Subcutaneous abdominal adipose tissue (tissue), 5 donors: ENCODE results near the gene GNG14.
"Not testable (repeated sequence)": the region's sequence is repeated elsewhere in the genome, so short reads cannot be mapped to it uniquely, and the experiment has no call there.

Experiments used
- H3K27ac ChIP-seq: one replicate; pipeline ENCODE4 v1.7.0; 2013; ENCODE audit warnings: low read depth, mild to moderate bottlenecking, inconsistent platforms, low read length, moderate library complexity
- H3K27me3 ChIP-seq, 5 donors: one replicate each; pipeline ENCODE4 v1.7.0; 2013; ENCODE audit warnings: low read length in 5 of 5, inconsistent platforms in 1 of 5; ENCODE audit not compliant: control insufficient read depth in 5 of 5, insufficient read depth in 4 of 5
- H3K36me3 ChIP-seq, 5 donors: one replicate each; pipeline ENCODE4 v1.7.0; 2013; ENCODE audit warnings: low read length in 5 of 5; ENCODE audit not compliant: control insufficient read depth in 5 of 5, insufficient read depth in 5 of 5
- H3K4me1 ChIP-seq, 5 donors: one replicate each; pipeline ENCODE4 v1.7.0; 2013; ENCODE audit warnings: low read length in 5 of 5, mild to moderate bottlenecking in 3 of 5, moderate library complexity in 1 of 5; ENCODE audit not compliant: control insufficient read depth in 5 of 5, insufficient read depth in 5 of 5
- H3K4me3 ChIP-seq, 5 donors: one replicate each; pipeline ENCODE4 v1.7.0; 2013; ENCODE audit warnings: low read length in 5 of 5, low read depth in 1 of 5
- H3K9ac ChIP-seq, 5 donors: one replicate each; pipeline ENCODE4 v1.7.0; 2013; ENCODE audit warnings: low read length in 5 of 5, mild to moderate bottlenecking in 4 of 5, moderate library complexity in 3 of 5
- H3K9me3 ChIP-seq, 5 donors: one replicate each; pipeline ENCODE4 v1.7.0; 2013; ENCODE audit warnings: low read length in 5 of 5; ENCODE audit not compliant: control insufficient read depth in 5 of 5
- donor health status: healthy.
- donor health status: healthy.
- donor health status: healthy.
- donor health status: healthy.
- donor health status: healthy.

The GNG14 gene

GRCh38 chr19:12687496-12688196 is at the start of gene GNG14:
Gene GNG14, plus strand, starts transcription at chr19:12687998. Its CDS starts 51 bp downstream, at chr19:12688049.
- no peak within 1 kb of the TSS for H3K27ac ChIP-seq
- no peak within 1 kb of the TSS for H3K4me3 ChIP-seq
- peaks cover 0 to 5% (median 2%) of the 10 kb centered on the region in 5 donors for H3K36me3 ChIP-seq
- no peak within 1 kb of the TSS for H3K9ac ChIP-seq
- H3K4me1 ChIP-seq = no peaks in the 10 kb centered on the region
- H3K27me3 ChIP-seq = no peaks in the 10 kb centered on the region
- H3K9me3 ChIP-seq = no peaks in the 10 kb centered on the region

GRCh38 chr19:12638611-12639182 is 49.1 kb upstream of the GNG14 start:
- H3K9ac ChIP-seq = no peak overlapping the region
- no peak overlapping the region for H3K27ac ChIP-seq
- H3K36me3 ChIP-seq = no peaks in the 10 kb centered on the region
- H3K4me1 ChIP-seq = peaks cover 2 to 10% (median 8%) of the 10 kb centered on the region in 5 donors
- no peaks in the 10 kb centered on the region for H3K27me3 ChIP-seq
- H3K4me3 ChIP-seq = no peak overlapping the region
- H3K9me3 ChIP-seq = no peaks in the 10 kb centered on the region

- Histone ChIP-seq H3K9me3 (no peaks in the 10 kb centered on the region), H3K4me3 (peak overlapping the region; percentile 19 to 62 (median 48)), H3K4me1 (peaks cover 2 to 10% (median 8%) of the 10 kb centered on the region in 5 donors), H3K9ac (peak overlapping the region in 3 of 5 donors; percentile 39 to 71 (median 64)), H3K27ac (no peak overlapping the region), H3K27me3 (no peaks in the 10 kb centered on the region), H3K36me3 (peaks cover 0 to 3% (median 0%) of the 10 kb centered on the region in 5 donors)
Measured at GRCh38 chr19:12639901-12640613, 47.7 kb upstream of the GNG14 start.

GRCh38 chr19:12641456-12641855 is 46.3 kb upstream of the GNG14 start:
- Histone ChIP-seq H3K4me3 (no peak overlapping the region), H3K36me3 (peaks cover 0 to 3% (median 0%) of the 10 kb centered on the region in 5 donors), H3K27me3 (no peaks in the 10 kb centered on the region), H3K4me1 (peaks cover 2 to 10% (median 8%) of the 10 kb centered on the region in 5 donors), H3K9ac (no peak overlapping the region), H3K27ac (no peak overlapping the region), H3K9me3 (no peaks in the 10 kb centered on the region)

GRCh38 chr19:12642506-12642905 is 45.3 kb upstream of the GNG14 start:
- no peak overlapping the region for H3K27ac ChIP-seq

GRCh38 chr19:12643716-12644115 is 44.1 kb upstream of the GNG14 start:
- not testable (repeated sequence) for H3K9me3 ChIP-seq, H3K27me3 ChIP-seq, H3K36me3 ChIP-seq, H3K4me3 ChIP-seq, H3K27ac ChIP-seq, H3K9ac ChIP-seq
- H3K4me1 ChIP-seq = peaks cover 5 to 21% (median 19%) of the 10 kb centered on the region in 5 donors

More at GRCh38 chr19:12642506-12642905, 45.3 kb upstream of the GNG14 start:
- Histone ChIP-seq H3K9ac (no peak overlapping the region), H3K27me3 (no peaks in the 10 kb centered on the region), H3K9me3 (no peaks in the 10 kb centered on the region), H3K4me3 (no peak overlapping the region), H3K4me1 (peaks cover 2 to 10% (median 8%) of the 10 kb centered on the region in 5 donors), H3K36me3 (peaks cover 0 to 3% (median 0%) of the 10 kb centered on the region in 5 donors)

GRCh38 chr19:12646551-12646950 is 41.2 kb upstream of the GNG14 start:
- Histone ChIP-seq H3K4me3 (no peak overlapping the region), H3K9me3 (no peaks in the 10 kb centered on the region), H3K36me3 (peaks cover 0 to 10% (median under 1%) of the 10 kb centered on the region in 5 donors), H3K27ac (no peak overlapping the region), H3K4me1 (peaks cover 3 to 12% (median 11%) of the 10 kb centered on the region in 5 donors), H3K27me3 (no peaks in the 10 kb centered on the region), H3K9ac (no peak overlapping the region)

GRCh38 chr19:12647047-12647446 is 40.8 kb upstream of the GNG14 start:
- Histone ChIP-seq H3K4me1 (peaks cover 3 to 12% (median 11%) of the 10 kb centered on the region in 5 donors), H3K27ac (no peak overlapping the region), H3K36me3 (peaks cover 0 to 14% (median 6%) of the 10 kb centered on the region in 5 donors), H3K9me3 (no peaks in the 10 kb centered on the region), H3K27me3 (no peaks in the 10 kb centered on the region), H3K4me3 (no peak overlapping the region), H3K9ac (no peak overlapping the region)

GRCh38 chr19:12647490-12648071 is 40.2 kb upstream of the GNG14 start:
- Histone ChIP-seq H3K36me3 (peaks cover 0 to 16% (median 8%) of the 10 kb centered on the region in 5 donors), H3K9ac (peak overlapping the region in 1 of 5 donors; percentile 59), H3K4me3 (peak overlapping the region in 4 of 5 donors; percentile 38 to 52 (median 46)), H3K9me3 (no peaks in the 10 kb centered on the region), H3K4me1 (peaks cover 3 to 12% (median 11%) of the 10 kb centered on the region in 5 donors), H3K27ac (no peak overlapping the region), H3K27me3 (no peaks in the 10 kb centered on the region)
